NT2/D1 (cell line): ENCODE results near the gene CDHR3.

Experiments used
- YY1 ChIP-seq: IDR thresholded peaks from 2 replicates; pipeline ENCODE4 v1.6.1; 2011; ENCODE audit not compliant: insufficient read length, insufficient read depth
- ZNF274 ChIP-seq: IDR thresholded peaks from 2 replicates; pipeline ENCODE4 v1.6.1; 2011; ENCODE audit warnings: mild to moderate bottlenecking, low read depth, low read length

GRCh38 chr7:105917659-105918058, 45.4 kb upstream of the CDHR3 start:
- TF ChIP-seq YY1 = no peak
- TF ChIP-seq ZNF274 = no peak
